ENCODE results near the gene MYH11.
"Not testable (repeated sequence)": the region's sequence is repeated elsewhere in the genome, so short reads cannot be mapped to it uniquely, and the experiment has no call there.

Gene MYH11

DNA sequence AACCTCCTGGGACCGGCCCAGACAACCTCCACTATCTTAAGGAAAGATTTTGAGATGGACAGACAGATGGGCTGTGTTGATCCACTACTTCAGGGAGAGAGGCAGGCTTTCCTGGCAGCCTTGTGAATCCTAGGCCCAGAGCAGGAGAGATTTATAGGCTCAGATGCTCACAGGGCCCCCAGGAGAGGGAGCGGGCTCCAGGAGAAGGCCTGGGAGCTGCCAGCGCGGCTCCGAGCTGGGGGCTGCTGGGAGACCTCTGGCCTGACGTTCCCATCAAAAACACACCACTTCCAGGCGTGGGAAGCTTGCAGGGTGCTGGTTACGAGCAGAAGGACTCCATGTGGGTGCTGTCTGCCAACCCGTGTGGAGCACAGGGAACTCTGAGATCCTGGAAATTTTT is 53.2 kb downstream of the MYH11 start:
- DNase-seq: no peak

DNA sequence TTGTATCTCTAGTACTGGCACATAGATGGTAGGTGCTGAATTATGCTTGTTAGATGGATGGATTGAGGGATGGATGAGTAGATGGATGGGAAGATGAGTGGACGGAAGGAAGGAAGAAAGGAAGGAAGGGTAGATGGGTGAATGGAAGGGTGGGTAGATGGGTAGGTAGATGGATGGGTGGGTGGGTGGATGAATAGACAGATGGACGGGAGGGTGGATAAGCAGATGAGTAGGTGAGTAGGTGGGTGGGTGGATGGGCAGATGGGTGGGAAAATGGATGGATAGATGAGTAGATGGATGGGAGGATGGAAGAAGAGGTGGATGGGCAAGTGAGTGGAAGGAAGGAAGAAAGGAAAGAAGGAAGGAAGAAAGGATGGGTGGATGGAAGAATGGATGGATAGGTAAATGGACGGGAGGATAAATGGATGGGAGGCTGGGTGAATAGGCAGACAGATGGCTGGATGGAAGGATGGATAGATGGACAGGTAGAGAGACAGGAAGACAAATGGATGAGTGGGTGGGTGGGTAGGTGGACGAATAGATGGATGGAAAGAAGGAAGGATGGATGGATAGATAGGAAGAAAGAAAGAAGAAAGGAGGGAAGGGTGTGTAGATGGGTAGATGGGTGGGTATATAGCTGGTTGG is 56.9 kb downstream of the MYH11 start:
- DNase-seq: no peak

DNA sequence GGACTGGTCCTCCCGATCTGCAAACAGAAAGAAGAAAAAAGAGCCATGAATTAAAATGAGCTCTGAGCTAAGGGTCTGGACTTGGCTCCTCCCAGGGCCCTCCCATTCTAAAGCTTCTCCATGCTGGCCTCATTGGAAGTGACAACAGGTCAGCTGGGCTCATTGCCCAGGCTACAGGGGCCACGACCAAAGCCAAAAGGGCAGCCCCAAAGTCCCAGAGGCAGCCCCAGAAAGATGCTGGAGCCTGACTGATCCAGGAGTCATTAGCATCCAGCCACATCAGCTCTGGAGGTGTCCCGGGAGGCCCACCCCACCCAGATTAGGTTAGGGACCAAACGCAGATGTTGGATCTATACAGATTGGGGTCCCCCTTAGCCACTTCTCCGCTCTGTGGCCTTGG is 58.2 kb downstream of the MYH11 start:
- no peak for DNase-seq

DNA sequence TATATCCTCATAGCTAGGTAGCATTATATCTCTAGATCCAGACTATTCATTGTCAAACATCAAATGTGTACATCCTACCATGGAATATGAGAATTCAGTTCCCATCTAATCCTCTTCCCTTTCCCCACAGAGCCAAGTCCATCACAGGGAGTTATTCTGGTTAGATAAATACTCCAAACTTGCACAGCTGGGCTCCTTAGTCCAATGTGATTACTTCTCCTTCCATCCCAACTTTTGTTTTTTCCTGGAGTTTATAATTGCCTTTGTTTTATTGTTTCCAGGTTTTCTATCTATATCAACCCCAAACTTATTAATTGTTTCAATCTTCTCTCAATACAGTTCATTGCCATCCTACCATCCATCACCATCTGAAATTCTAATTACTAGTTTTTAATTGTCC is 59.9 kb downstream of the MYH11 start:
- no peak for DNase-seq

DNA sequence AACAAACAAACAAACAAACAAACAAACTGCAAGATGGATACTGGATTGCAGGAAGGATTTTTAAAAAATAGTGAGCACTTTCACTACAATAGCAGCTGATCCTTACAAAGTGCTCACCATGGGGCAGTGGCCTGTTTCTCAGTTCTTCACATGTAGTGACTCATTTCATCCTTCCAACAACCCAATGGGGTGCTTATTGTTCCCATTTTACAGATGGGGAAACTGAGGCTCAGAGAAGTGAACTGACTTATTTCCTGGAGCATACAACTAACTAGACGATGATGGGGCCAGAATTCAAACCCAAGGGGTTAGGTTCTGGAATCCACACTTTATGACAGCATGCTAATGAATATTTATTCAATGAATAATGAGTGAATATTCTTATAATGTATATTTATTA is 61.2 kb downstream of the MYH11 start:
- no peak for DNase-seq

DNA sequence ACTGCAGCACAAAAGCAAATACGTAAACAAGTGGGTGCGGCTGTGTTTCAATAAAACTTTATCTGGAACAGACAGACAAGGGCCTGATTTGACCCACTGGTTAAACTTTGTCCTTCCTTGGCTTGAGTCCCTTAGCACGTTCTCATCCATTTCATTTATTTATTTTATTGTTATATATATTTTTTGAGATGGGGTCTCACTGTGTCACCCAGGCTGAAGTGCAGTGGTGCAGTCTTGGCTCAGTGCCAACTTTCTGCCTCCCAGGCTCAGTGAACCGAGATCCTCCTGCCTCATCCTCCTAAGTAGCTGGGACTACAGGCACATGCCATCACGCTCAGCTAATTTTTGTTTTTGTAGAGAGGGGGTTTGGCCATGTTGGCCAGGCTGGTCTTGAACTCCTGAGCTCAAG is 64.3 kb downstream of the MYH11 start:
- DNase-seq: no peak

DNA sequence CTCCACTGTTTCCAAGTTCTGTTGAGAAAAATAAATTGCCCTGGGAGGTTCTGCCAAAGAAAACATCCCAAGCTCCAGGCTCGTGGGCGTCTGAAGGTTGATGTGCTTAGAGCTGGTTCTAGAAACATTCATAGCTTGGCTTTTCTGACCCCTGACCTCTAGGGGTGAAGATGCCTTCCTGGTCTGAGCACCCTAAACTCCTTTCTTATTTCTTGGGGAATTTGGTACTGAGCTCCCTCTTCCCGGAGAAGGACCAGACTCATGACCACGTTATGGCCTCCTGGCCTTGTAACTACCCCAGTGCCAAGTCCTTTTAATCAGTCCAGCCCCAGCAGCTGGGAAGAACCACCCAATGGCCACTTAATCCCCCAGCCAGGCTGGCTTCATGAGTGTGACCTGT is 66.4 kb downstream of the MYH11 start:
- DNase-seq: no peak

DNA sequence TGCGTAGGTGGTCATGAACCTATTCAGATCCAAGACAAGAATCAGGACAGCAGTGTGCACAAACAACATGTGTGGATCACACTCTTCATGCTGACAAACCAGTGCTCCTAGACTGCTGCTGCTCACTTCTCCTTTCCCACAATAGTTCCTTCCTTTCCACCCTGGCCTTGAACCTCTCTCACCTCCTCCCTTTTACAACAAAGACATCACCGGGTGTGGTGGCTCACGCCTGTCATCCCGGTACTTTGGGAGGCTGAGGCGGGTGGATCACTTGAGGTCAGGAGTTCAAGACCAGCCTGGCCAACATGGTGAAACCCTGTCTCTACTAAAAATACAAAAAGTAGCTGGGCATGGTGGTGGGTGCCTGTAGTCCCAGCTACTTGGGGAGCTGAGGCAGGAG is 67.0 kb downstream of the MYH11 start:
- not testable (repeated sequence) for DNase-seq

DNA sequence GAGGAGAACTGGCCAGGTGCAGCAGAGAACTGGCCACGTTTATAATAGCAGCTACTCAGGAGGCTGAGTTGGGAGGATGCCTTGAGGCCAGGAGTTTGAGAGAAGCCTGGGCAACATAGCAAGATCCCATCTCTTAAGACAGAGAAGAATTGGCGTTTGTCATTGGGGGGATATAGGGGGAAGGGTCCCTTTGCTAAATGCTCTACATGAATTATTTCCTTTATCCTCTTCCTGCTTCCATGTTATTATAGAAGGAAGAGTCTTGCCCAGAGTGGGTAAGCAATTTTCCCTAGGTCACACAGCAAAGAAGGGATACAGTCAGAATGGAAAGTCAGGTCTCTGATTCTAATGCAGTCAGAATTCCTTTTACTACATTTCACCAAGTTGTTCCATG is 68.0 kb downstream of the MYH11 start:
- no peak for DNase-seq

DNA sequence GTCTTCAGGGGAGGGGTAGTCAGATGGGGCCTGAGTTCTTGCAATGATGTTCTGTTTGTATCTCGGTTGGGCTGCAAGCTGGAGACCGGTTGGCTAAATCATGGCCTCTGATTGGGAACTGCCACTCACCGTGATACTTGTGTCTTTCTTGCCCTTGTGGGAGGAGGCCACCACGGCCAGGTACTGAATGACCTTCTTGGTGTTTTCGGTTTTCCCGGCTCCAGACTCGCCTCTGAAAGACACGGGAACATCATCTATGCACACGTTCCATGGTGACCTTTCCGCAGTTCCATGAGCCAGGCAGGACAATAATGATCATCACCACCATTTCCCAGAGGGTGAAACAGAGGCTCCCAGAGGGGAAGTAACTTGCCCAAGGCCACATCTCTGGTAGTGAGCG is 70.3 kb downstream of the MYH11 start:
- DNase-seq: no peak

DNA sequence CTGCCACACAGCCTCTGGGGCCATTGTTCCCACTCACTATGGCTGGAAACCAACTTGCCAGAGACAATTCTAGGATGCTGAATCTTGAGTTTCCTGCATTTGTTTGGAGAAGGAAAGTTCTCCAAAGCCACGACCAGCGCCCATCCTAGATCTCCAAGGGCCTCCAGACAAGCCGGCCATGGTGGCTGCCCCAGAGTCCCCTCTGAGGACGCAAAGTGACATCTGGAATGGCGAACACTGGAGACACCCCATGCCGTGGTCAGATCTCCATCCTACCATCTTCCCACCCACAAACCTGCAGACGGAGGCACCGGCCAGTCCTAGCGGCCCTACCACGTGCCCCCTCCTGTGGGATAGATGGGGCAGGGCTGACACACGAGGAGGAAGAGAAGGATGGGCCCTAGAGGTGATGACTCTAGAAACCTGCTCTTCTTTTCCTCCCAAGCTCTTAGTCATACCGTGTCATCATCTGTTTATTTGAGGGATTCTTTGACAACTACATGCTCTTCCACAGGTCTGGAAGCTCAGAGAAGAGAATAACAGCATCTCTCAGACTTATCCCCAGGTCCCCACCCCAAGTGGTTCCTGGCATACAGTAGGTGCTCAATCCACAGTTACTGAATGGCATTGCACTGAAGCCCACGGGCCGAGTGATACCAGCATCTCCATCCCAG is 71.3 kb downstream of the MYH11 start:
- no peak for DNase-seq

DNA sequence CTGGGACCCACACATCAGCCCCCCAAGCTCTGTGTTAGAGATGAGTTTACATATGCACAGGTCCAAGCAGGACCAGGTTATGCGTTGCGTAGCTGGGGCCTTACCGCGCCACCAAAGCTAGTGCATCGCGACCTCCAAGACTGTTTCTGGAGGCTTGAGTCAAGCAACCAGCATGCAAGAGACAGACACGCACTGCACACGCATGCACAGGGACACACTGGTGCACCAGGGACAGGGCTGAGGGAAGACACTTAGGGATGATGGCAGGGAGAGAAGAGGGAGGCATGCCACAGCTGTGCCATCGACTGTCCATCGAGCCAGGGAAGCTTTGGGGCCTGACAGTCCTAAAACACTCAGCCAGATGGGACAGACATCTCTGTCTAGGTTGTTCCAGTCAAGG is 72.8 kb downstream of the MYH11 start:
- no peak for DNase-seq

DNA sequence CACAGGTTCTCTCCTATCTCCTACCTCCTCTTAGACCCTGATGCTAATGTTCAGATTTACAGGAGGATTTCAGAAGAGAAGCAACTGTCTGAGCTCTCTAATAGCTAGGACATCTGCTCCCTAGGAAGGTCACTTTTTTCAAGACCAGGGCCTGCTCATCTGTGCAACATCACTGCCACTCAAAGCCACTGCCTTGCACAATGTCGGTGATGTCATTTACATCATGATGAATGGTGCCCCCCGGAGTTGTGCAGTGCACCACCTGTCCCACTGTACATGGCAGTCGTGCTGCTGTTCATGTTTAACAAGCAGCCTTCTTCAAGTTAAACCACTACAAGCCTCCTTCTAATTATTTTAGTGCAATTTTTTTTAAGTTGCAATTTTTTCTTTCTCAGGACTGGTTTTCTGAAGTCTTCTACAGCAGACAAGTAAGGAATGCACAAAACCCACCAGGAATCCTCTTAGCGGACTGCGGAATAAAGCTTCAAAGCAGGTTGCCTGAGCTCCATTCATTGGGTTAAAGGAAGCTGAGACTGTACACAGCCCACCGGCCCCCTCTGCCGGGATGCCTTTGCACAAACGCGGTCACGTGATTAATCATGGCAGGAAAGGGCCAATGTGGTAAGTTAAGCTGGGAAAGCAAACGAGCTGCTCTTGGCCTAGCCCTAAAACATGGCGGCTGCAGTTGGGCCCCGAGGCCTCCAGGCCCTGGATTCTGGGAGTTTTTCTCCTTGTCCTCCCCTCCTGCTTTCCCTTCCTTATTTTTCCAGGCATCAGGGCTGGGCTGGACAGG is 74.1 kb downstream of the MYH11 start:
- no peak for DNase-seq

DNA sequence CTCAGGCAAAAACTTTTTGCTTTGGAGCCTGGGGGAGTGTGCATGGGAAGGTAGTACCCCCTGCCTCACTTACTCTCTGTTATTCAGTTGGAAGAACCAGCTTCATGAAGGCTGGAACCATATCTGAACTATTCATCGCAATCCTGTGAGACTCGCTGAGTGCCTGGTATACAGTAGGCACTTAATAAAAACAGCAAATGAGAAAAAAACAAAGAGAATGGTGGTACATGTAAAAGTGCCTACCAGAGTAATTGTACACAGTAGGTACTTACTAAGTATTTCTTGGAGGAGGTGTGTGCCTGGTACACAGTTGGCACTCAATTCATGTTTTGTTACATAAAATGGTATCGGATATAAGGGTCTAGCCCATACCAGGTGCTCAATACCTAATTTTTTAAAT is 75.2 kb downstream of the MYH11 start:
- no peak for DNase-seq

DNA sequence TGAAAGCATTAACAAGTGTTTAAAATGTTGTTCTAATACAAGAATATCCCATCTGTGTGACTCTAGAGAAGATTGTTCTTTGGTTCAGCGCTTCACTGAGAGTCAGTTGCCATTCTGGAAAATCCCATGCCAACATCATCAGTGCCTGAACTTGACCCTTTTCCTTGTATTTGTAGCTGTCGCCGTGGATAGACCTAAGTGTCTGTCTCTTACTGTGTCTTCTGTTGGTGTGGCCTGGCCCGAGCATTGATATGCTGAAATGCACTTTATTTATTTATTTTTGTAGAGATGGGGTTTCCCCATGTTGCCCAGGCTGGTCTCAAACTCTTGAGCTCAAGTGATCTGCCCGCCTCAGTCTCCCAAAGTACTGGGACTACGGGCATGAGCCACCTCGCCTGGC is 76.0 kb downstream of the MYH11 start:
- DNase-seq: no peak

DNA sequence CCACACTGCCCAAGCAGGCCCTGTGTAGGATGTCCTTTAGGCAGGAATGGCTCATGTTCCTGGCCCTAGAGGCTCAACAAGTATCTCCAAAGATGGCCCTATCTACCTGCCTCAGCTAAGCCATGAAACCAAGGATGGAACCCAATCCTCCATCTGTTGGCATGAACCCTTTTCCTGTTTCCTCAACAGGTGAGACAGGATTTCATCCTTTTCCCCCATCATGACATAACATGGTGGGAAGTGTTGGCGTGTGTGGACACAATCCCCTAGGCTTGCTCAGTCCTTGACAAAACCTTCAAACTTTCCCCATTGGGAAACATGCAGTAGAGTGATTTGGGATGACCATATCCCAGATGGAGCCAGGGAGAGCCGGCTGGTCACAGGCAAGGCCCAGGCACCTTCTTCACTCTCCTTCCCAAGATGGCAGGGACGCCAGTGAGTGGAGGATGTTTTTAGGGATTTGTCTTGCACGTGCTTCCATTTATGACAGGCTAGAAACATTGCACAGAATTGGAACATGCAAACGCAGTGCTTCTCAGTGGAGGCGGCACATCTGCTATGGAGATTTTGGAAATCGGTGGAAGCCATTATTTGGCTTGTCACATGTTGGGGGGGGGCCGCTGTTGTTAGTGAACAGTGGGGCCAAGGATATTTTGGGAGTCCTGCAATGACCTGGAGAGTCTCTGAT is 77.0 kb downstream of the MYH11 start:
- DNase-seq: no peak

DNA sequence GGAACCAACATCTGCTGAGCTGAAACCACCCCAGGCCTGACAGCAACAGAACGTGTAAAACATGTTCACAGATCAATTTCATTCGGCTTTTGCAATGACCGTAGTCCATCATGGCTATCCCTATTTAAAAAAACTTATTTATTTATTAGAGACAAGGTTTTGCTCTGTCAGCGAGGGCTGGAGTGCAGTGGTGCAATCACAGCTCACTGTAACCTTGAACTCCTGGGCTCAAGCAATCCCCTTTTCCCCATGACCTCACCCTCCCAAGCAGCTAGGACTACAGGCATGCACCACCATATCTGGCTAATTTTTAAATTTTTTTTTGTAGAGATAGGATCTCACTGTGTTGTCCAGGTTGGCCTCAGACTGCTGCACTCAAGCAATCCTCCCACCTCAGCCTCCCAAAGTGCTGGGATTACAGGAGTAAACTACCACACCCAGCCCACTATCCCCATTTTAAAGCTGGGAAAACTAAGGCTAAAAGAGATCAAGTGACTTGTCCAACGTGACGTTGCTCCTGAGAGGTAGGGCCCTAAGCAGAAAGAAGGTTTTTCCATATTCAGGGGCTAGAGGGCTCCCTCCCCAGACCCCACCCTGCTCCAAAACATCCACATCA is 77.7 kb downstream of the MYH11 start:
- no peak for DNase-seq

DNA sequence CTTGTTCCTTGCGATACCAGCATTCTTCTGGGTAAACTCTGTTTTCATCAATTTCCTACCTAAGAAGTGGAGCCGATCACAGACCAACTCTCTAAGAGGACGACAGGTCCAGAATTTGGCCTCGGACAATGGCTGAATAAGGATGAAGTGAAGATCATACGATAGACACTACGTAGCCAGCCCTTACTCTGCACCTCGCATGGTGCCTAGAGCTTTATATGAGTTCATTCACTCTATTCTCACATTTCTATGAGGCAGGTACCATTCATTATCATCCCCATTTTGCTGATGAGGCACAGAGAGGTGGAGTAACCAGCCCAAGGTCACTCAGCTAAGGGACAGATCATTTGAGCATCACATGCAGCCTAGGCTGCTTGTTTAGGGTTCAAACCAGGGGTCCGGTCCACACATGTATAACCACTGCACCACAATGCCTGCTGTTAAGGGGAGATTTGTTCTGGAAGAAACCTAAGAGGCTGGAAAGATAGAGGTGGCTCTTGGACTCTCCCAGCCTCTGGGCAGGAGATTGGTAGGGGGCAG is 78.6 kb downstream of the MYH11 start:
- no peak for DNase-seq

DNA sequence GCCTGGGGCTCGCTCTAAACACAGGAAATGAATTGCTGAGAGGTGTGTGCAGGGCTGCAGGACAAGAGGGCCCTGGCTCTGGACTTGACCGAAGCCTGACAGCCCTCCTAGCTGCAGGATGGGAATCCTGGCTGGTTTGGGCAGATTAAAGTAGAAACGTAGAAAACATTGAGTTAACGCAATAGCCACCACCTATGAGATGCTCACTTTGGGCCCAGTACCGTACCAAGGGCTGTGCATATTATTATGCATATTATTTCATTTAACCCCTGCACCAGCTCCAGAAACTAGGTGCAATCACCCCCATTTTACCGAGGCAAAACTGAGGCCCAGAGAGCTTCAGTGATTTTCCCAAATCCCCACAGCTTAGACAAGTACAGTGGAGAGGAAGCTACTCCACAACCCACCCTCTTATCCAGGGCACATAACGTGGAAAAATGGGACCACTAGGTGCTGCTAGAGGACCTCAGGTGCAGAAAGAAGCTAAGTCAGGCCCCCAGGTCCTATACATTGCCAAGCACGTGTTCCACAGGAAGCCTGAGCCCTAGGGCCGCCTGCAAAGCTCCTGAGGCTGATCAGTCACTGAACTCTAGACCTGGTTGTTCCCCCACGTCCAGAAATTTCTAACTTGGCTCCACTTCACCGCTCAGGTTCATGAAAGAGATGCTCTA is 79.2 kb downstream of the MYH11 start:
- no peak for DNase-seq

DNA sequence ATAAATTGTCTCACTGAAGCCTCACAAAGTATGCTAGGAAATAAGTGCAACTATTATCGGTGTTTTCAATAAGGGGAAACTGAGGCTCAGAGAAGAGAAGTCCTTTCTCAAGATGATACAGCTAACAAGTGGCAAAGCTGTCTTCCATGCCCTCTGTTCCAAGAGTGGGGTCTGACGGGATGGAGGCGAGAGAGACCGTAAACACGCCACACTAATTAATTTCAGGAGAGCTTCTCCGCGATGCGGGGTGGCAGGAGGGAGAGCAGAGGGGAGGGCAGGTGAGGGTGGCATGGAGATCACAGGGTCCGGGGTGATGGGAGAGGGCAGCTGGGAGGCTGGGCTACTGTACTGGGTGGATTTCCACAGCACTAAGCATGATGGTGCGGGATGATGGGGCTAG is 80.3 kb downstream of the MYH11 start:
- no peak for DNase-seq

DNA sequence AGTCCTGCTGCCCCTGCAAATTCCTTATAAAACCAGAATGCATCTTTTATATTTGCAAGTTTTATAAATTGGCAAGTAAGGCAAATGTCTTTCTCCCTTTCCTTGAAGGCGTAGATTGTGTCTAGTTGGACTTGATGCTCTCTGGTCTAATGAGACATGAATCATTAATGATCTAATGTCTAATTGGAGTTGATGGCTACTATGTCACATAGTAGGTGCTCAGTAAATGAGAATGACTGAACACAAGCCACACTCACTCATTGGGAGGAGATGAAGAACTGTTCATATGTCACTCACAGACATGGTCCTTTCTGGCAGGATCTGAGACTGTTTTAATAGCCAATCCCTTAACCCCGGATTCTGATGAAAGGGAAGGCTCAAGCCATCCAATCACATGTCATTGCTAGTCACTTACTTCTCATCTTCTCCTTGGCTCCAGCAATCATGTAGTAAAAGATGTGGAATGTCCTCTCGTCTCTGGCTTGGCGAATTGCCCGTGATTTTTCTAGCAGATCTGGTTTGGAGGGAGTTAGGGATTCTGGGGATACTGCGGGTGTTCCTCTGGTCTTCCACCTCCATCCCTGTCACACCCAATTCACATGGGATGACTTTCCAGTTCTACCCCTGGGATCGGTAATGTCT is 81.0 kb downstream of the MYH11 start:
- no peak for DNase-seq

DNA sequence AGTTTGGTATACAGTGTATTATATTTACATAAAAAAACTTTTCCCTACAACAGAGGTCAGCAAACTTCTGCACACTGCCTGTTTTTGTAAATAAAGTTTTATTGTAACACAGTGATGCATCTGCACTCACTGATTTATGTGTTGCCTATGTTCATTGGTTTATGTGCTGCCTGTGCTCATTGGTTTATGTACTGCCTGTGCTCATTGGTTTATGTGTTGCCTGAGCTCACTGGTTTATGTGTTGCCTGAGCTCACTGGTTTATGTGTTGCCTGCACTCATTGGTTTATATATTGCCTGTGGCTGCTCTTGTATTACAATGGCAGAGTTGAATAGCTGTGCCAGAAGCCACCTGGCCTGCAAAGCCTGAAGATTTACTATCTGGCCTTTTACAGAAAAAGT is 81.6 kb downstream of the MYH11 start:
- DNase-seq: no peak

All from activated gamma-delta T cell treated with Interleukin-2 at 50 U/mL for 16 hours (primary cell).